Ecto neural progenitor cell (in vitro differentiated cells): ENCODE measurements around the gene ZC3H13.

Source experiments
- DNase-seq: peaks from one replicate; pipeline ENCODE4 v3.0.0-alpha.2; 2018; ENCODE audit warnings: low spot score

ZC3H13 gene

DNA sequence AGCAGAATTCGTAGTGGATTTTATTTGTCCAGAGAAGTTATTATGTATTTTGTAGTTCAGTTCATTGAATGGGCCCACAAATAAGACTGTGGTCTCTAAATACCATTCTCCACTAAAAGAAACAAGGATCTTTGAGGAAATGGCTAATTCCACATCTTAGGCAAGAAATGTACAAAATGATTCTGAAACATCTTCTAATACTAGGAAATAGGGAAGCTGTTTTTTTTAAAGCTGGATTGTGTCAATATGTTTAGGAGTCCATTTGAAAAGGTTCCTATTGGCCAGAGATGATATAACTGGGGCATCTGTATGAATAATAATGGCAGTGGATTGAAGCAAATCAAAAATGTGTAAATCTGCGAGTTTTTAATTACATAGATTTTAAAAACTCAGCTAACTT, 112.5 kb downstream of the ZC3H13 start:
- DNase-seq, result no peak

DNA sequence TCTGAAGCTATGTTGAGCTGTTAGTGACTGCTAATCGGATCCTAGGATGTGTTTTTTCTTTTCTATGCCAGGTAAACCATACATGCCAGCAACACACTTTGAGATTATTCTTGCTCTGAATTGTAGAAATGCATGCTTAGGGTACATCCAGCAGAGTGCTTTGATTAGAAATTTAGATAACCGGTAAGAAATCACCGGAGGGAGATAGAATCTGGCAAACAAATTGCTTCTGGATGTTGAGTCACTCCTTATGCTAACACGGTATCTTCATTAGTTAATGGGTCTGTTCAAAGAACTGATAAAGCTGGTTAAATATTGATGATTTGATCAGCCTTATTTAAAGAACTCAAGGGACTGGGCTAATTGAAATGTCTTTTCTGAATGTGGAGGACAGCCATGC, 115.9 kb downstream of the ZC3H13 start:
- DNase-seq, result no peak

- DNase-seq, result no peak
Observed at GRCh38 chr13:45934283-45934682, 118.3 kb downstream of the ZC3H13 start.

GRCh38 chr13:45933203-45933908, 119.2 kb downstream of the ZC3H13 start:
- DNase-seq, result no peak

DNA sequence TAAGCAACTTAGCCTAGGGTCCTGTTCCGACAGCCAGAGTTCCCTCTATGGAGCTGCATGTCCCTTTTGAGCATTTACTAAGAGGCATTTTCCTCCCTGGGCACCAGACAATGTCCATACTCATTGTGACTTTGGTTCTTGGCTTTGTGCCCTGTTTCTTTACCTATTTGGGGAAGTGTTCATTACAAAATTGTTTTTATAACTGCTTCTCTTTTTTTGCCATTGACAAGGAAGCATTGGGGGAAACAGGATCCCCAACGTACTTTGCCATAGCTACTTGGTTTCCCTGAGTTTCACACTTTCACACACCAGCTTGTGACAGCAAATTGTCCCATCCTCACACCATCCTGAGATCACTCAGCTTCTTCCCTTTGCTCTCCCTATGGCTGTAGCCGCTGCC, 119.9 kb downstream of the ZC3H13 start:
- no peak for DNase-seq

GRCh38 chr13:45932172-45932571, 120.4 kb downstream of the ZC3H13 start:
- no peak for DNase-seq

GRCh38 chr13:45931211-45931610, 121.3 kb downstream of the ZC3H13 start:
- DNase-seq, result no peak

- DNase-seq, result no peak
Observed at GRCh38 chr13:45930177-45930576, 122.4 kb downstream of the ZC3H13 start.

GRCh38 chr13:45928843-45929242, 123.7 kb downstream of the ZC3H13 start:
- no peak for DNase-seq

DNA sequence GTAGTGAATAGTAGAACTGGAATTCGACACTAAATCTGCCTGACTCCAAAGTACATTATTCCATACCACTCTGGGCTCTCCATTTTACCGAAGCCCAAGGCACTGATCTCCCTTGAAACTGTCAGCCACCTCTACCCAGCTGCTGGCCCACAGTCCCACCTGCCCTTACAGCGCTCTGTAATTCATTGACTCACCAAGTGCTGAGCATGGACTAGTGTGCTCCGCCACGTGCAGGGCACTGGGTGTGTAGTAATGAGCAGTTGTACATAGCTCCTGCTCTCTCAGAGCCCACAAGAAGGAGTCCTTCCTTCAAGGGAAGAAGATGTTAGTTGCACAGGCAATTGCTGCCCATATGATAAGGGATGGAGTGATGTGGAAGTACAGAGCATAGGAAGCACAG, 124.4 kb downstream of the ZC3H13 start:
- DNase-seq, result no peak

- DNase-seq, result no peak
Observed at GRCh38 chr13:45926741-45927140, 125.8 kb downstream of the ZC3H13 start.

- no peak for DNase-seq
Observed at GRCh38 chr13:45925151-45925550, 127.4 kb downstream of the ZC3H13 start.

DNA sequence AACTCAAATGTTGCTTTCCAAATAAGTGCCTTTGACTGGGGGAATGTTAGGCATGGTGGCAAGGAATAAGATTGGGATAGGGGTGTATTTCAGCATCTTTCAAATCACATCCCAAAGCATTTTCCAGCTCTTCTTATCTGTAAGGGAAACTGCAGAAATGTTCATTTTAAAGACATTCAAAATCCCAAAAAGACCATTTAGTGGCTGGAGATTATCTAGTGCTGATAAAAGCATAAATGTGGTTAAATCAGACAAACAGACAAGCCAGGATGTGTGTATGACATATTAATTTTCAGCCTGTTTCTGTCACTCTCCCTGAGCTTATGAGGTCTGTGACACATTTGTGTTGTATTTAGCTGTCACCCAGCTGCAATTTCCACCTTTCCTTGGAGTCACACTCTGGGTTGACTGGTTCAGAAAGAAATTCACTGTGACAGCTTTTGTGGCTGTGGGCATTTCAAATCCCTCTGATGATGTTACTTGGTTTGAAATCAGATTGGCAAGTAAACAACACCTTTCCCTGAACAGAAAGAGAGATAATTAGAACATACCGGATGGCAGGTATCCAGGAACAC, 131.3 kb downstream of the ZC3H13 start:
- no peak for DNase-seq

- DNase-seq, result no peak
Observed at GRCh38 chr13:45918597-45918996, 133.9 kb downstream of the ZC3H13 start.

DNA sequence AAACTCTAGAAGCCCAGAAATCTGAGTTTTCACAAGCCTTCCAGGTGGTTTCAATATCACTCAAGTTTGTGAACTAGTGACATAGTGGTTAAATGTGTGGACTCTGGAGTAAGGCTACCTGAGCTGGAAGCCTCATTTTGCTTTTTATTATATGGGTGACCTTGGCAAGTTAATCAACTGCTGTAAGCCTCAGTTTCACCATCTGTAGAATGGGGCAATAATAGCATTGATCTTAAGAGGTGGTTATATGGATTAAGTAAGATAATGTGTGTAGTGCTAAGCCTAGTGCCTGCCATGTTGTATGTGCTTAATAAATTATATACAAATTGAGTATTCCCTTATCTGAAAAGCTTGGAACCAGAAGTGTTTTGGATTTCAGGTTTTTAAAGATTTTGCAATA, 135.5 kb downstream of the ZC3H13 start:
- DNase-seq, result no peak

- DNase-seq, result no peak
Observed at GRCh38 chr13:45915686-45916439, 136.7 kb downstream of the ZC3H13 start.

GRCh38 chr13:45909673-45910072, 142.9 kb downstream of the ZC3H13 start:
- no peak for DNase-seq

DNA sequence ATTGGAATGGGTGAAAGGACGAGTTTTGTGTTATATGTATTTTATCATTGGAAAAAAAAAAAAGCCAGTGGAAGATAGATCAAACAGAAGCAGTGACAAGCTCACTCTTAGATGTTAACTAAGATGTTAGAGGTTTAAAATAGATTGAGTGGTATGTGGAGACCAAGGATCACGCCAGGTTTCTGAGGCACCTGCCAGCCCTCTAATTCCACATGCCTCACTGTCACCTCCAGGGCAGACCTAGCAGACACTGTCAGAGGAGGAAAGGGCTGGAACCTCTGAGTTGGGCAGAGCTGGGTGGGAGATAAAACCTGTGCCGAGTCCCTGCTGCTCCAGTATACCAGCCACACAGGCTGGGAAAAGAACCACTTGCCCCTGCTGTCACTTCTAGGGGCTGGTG, 143.5 kb downstream of the ZC3H13 start:
- DNase-seq, result no peak

GRCh38 chr13:45907503-45907902, 145.0 kb downstream of the ZC3H13 start:
- no peak for DNase-seq
